Neural crest cell (in vitro differentiated cells): ENCODE measurements around the gene IVL. TPM values are rescaled to one million over a fixed set of nuclear protein-coding genes. Genes with fewer than 3 reads are reported as not detected.

Experiments used
- DNase-seq: peaks from one replicate; pipeline ENCODE4 v3.0.0; 2021; ENCODE audit warnings: low read depth, mixed read lengths, low spot score
- H3K27ac Mint-ChIP-seq: one replicate; pipeline ENCODE4 v1.8.0; 2021; ENCODE audit warnings: mild to moderate bottlenecking, mixed read lengths; ENCODE audit not compliant: unreplicated experiment
- H3K27me3 Mint-ChIP-seq: 2 replicates; pipeline ENCODE4 v1.8.0; 2021; ENCODE audit warnings: low read depth, mild to moderate bottlenecking, mixed read lengths
- H3K36me3 Mint-ChIP-seq: 2 replicates; pipeline ENCODE4 v1.8.0; 2021; ENCODE audit warnings: low read depth, mild to moderate bottlenecking, mixed read lengths
- H3K4me1 Mint-ChIP-seq: 2 replicates; pipeline ENCODE4 v1.8.0; 2021; ENCODE audit warnings: mixed read lengths
- H3K4me3 Mint-ChIP-seq: one replicate; pipeline ENCODE4 v1.8.0; 2021; ENCODE audit warnings: mild to moderate bottlenecking, mixed read lengths
- H3K9me3 Mint-ChIP-seq: 2 replicates; pipeline ENCODE4 v1.8.0; 2021; ENCODE audit warnings: mixed read lengths
- CTCF ChIP-seq: fragments of 200-600 bp; sonication (generic); conservative IDR thresholded peaks from 2 replicates; pipeline ENCODE4 v1.5.0; 2021; ENCODE audit warnings: antibody characterized with exemption, mild to moderate bottlenecking
- total RNA-seq: library from RNA; stranded (reverse); gene quantifications from 2 replicates; pipeline ENCODE4 v1.2.1, GENCODE V29; 2021

The IVL gene
- total RNA-seq, 1 donor from 2014 or later: not detected

- no peak for TF ChIP-seq CTCF
- no peak overlapping the region for H3K4me3 Mint-ChIP-seq
- no peak for DNase-seq
- H3K4me1 Mint-ChIP-seq: no peaks in the 10 kb centered on the region
- peaks cover 2% of the 10 kb centered on the region for H3K27me3 Mint-ChIP-seq
- peaks cover 11% of the 10 kb centered on the region for H3K9me3 Mint-ChIP-seq
- no peaks in the 10 kb centered on the region for H3K36me3 Mint-ChIP-seq
- H3K27ac Mint-ChIP-seq: no peak overlapping the region
Measured at GRCh38 chr1:152904688-152905440, 3.5 kb upstream of the IVL start.

GRCh38 chr1:152906023-152906565, 2.3 kb upstream of the IVL start:
- Mint-ChIP-seq H3K27me3 (peaks cover 2% of the 10 kb centered on the region), H3K27ac (no peak overlapping the region), H3K4me1 (no peaks in the 10 kb centered on the region), H3K9me3 (peaks cover 12% of the 10 kb centered on the region), H3K36me3 (no peaks in the 10 kb centered on the region), H3K4me3 (no peak overlapping the region)
- DNase-seq: no peak
- TF ChIP-seq CTCF: no peak

- Mint-ChIP-seq H3K9me3 (peaks cover 16% of the 10 kb centered on the region), H3K27ac (no peak overlapping the region), H3K4me1 (no peaks in the 10 kb centered on the region), H3K36me3 (no peaks in the 10 kb centered on the region), H3K4me3 (no peak overlapping the region), H3K27me3 (peaks cover 5% of the 10 kb centered on the region)
- TF ChIP-seq CTCF: no peak
- no peak for DNase-seq
Measured at GRCh38 chr1:152909206-152909605, 860 bp downstream of the IVL start.

GRCh38 chr1:152912471-152912870, 4.1 kb downstream of the IVL start:
- Mint-ChIP-seq H3K4me1 (no peaks in the 10 kb centered on the region), H3K27ac (no peak overlapping the region), H3K9me3 (peaks cover 10% of the 10 kb centered on the region), H3K27me3 (peaks cover 14% of the 10 kb centered on the region), H3K4me3 (no peak overlapping the region), H3K36me3 (no peaks in the 10 kb centered on the region)
- no peak for TF ChIP-seq CTCF
- DNase-seq: no peak

GRCh38 chr1:152912900-152913299, 4.6 kb downstream of the IVL start:
- H3K27ac Mint-ChIP-seq: no peak overlapping the region

More at GRCh38 chr1:152912900-152913299, 4.6 kb downstream of the IVL start:
- no peak for DNase-seq
- Mint-ChIP-seq H3K4me1 (no peaks in the 10 kb centered on the region), H3K36me3 (no peaks in the 10 kb centered on the region), H3K9me3 (peaks cover 10% of the 10 kb centered on the region), H3K27me3 (peaks cover 14% of the 10 kb centered on the region), H3K4me3 (no peak overlapping the region)
- TF ChIP-seq CTCF: no peak
